IPS DF 4.7 (cell line): ENCODE results near the gene HSD11B2.

Experiments used
- DNase-seq: peaks from one replicate; pipeline ENCODE4 v3.0.0-alpha.2; 2013; ENCODE audit warnings: low spot score; ENCODE audit errors: extremely low read depth

Gene HSD11B2

DNA sequence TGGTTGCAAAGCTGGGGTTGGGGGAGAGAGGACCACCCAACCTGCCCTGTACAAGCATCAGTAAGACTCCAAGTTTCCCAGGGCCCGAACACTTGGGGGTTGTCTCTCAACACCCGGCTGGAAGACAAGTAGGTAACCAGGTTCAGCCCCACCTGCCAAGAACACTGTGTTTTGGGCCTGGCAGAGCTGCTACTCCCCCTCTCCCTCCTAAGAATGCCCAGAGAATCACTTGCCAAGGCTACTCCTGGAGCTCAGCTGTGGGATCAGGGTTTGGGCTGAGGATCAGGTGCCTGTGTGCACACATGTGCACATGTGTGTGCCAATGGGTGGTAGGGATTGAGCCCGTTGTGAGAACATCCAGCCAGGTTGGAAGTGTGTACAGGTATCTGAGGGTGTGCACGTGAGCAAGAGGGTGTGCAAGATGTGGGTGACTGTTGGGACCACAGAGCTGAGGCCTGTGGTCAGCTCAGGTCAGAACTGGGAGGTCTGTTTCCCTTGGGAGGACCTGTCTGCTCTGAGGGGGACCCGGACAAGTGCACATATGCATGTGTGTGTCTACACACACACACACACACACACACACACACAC is 2.3 kb downstream of the HSD11B2 start:
- no peak for DNase-seq

- no peak for DNase-seq
Observed at GRCh38 chr16:67435758-67436164, 4.8 kb downstream of the HSD11B2 start.

- no peak for DNase-seq
Observed at GRCh38 chr16:67436640-67437193, 5.8 kb downstream of the HSD11B2 start.

DNA sequence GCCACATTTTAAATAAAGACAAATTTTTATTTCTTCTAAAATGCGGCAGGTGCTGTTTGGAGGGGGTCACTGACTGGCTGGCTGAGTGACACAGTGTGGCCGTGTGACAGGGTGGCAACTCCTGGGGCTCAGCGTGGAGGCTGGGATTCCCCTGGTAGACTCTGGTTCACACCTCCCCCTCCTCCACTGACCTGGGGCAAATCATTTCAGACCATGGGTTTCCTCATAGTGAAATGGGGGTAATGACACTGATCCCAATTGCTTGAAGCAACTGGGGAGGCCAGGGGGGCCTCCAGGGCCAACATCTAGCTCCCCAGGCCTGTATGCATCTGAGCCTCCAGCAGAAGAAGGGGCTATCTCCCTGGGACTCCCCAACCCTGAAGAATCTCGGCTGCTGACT is 6.6 kb downstream of the HSD11B2 start:
- no peak for DNase-seq

- no peak for DNase-seq
Observed at GRCh38 chr16:67438098-67438791, 7.3 kb downstream of the HSD11B2 start.

DNA sequence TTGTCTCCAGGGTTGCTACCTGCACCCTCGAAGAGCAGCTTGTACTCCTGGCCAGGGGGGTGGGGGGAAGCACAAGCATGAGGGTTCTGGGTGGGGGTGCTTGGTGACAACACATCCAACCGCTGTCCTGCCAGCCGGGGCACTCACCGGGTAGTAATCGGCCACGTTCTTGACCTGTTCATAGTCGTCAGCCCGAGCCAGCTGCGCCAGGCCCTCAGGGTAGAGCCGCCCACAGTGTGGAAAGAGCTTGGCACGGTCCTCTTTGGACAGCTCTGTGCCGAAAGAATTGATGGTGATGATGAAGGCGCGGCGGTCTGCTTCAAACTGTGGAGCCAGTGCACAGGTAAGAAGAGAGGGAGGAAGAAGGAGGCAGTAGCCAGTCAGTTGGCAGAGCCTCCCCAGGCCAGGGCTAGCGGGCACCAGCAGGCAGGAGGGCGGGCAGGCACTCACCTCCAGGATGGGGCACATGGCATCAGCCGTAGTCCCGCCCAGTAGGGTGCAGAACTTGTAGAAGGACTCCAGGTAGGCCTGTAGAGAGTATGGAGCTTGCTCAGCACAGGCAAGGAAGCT is 8.0 kb downstream of the HSD11B2 start:
- DNase-seq: no peak

GRCh38 chr16:67441271-67441753 is 10.4 kb downstream of the HSD11B2 start:
- DNase-seq: no peak

GRCh38 chr16:67441907-67442306 is 11.0 kb downstream of the HSD11B2 start:
- DNase-seq: no peak

GRCh38 chr16:67442581-67443255 is 11.8 kb downstream of the HSD11B2 start:
- no peak for DNase-seq

DNA sequence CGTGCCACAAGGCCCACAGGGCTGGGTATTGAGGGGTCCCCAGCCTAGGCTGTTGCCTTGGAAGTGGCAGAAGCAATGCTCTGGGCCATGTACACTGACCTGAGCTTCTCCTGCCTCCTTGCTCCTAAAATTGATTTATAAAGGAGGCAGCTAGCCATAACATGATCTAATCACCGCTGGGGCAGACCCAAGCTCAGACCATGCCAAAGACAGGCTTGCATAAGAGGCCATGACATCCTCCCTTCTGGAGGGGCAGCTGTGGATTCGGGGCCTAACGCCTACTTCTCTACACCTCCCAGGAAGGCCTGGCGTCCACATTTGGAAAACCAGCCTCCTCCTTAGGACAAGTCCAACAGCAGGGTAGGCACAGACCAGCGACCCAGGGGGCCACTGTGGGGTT is 12.3 kb downstream of the HSD11B2 start:
- no peak for DNase-seq

GRCh38 chr16:67444259-67445125 is 13.6 kb downstream of the HSD11B2 start:
- no peak for DNase-seq

- no peak for DNase-seq
Observed at GRCh38 chr16:67445126-67445426, 14.2 kb downstream of the HSD11B2 start.

GRCh38 chr16:67445441-67445912 is 14.6 kb downstream of the HSD11B2 start:
- DNase-seq: no peak

DNA sequence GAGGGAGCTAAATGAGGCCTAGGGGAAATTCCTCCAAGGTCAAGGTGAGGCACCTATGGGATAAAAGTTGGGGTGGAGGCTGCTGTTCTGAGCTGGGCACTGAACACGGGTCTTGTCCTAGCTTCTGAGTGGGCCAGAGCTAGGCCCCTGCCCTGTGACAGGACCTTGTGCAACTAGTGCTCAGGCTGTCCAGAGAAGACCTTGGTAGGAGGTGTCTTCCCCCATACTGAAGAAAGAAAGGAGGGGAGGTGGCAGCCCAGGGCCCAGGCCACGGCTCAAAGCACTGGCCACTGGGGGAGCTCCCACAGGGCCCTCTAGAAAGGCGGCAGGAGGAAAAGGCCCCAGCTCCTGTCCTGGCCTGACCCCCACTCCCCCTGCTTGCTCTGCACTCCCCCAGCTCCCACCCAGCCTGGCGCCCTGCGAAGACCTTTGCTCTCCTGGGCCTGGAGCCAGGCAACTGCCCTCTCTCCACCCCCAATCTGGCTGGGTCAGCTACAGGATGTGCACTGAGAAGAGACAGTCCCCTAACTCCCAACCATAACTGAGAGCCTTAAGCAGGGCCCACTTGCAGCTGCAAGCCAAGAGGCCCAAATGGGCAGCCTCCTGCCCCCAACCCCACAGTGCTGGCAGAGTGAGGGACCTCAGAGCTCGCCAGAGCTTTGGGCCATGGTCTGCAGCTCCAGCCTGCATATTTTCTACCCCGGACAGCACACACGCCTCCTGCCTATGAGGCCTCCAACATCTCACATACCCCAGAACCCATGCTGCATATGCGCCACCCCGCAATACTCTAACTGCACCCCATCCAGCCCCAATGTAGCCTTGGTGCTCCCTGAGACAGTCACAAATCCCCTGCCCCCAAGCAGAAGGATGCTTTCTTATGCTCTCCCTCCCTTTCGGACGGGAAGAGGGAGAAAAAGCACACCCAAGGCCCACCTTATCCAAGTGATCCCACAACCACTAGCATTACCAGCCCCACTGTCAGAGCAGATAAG is 15.3 kb downstream of the HSD11B2 start:
- DNase-seq: no peak

GRCh38 chr16:67446968-67447507 is 16.1 kb downstream of the HSD11B2 start:
- no peak for DNase-seq

DNA sequence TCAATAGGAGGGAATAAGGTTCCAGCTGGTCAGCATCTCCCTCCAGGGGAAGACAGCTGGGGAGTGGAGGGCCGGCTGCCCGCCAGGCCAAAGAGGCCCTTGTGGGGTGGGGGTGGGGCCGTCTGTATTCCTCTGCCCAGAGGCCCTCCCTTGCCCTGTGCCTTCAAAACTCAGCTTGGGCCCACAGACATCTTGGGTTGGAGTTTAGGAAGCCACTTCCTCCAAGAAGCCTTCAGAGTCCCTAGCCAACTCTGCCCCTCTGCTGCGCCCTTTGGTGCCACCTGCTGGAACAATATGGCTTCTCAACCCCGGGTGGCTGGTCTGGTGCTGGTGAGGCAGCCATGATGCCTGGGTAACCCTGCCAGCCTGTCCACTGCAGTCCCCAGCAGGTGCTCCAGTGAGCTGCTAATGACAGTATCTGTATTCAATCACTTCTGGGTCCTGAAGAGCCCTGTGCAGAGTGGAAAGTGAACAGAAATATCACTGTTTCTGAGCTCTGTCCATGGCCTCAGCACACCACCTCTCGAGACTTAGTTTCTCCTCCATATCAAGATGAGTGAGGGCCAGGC is 16.7 kb downstream of the HSD11B2 start:
- DNase-seq: no peak

DNA sequence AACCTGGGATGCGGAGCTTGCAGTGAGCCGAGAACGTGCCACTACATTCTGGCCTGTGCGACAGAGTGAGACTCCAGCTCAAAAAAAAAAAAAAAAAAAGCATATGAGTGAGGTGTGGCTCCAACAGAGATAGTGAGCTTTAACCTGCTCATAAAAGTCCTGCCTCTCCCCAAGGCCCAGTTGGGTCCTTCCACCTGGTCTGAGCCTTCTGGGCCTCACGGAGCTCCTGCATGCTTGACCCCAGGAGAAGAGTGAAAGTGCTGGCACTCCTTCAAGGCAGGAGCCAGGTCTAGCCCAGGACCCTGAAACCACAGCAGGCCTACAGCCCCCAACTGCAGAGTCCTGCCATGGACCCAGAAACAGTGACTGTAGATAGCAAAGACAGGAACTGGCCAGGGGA is 17.7 kb downstream of the HSD11B2 start:
- DNase-seq: no peak

GRCh38 chr16:67449336-67449735 is 18.4 kb downstream of the HSD11B2 start:
- DNase-seq: no peak

DNA sequence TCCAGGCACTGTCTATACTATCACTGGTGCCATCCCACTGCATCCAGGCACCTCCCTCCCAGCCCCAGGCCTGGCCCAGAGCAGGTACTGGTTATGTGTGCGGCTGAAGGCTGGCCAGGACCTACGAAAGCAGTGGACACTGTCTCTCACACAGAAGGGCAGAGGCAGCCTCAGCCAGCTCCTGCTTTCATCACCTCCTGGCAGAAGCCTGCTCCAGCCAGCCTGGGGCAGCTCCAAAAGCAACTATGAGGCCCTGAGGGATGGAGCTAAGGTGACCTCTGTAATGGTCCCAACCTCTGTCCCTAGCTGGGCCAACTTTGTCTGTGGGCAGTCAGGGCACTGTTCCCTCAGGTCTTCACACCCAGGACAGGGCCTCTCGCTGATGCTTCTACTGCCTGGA is 18.8 kb downstream of the HSD11B2 start:
- no peak for DNase-seq
